GM19324 (cell line): ENCODE results near the gene MAGI1.
"Not testable (repeated sequence)": the region's sequence is repeated elsewhere in the genome, so short reads cannot be mapped to it uniquely, and the experiment has no call there.

Experiments used
- ATAC-seq: cut with Tn5 transposase; IDR thresholded peaks from one replicate; pipeline ENCODE4 v1.9.1; 2021; ENCODE audit warnings: mild to moderate bottlenecking, moderate library complexity; ENCODE audit not compliant: unreplicated experiment, low FRiP score

The MAGI1 gene

DNA sequence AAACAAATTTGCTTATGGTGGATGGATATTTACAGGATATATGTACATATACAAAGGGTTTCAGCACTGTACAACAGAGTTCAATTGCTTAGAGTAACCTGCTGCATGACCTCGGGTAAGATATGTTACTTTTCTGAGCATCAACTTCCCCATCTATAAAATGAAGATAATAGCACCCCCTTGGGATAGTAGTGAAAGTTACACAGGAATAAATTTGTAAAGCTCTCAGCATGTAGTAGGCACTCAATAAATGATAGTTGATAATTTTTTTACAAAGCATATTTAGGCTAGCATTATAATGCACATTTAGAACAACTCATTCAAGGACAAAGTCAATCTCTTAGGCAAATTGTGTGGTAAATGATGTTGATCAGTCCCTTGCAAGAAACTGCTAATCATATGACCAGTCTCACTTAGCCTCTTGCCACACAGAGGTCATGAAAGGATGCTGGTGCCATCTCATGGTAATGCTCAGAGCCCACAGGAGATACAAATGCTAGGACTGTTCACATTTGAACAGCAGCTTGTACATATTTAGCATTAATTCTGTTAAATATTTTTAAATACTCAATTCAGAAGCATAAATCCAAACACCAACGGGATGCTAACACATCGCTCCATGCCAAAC, 123.9 kb downstream of the MAGI1 start:
- no peak for ATAC-seq

DNA sequence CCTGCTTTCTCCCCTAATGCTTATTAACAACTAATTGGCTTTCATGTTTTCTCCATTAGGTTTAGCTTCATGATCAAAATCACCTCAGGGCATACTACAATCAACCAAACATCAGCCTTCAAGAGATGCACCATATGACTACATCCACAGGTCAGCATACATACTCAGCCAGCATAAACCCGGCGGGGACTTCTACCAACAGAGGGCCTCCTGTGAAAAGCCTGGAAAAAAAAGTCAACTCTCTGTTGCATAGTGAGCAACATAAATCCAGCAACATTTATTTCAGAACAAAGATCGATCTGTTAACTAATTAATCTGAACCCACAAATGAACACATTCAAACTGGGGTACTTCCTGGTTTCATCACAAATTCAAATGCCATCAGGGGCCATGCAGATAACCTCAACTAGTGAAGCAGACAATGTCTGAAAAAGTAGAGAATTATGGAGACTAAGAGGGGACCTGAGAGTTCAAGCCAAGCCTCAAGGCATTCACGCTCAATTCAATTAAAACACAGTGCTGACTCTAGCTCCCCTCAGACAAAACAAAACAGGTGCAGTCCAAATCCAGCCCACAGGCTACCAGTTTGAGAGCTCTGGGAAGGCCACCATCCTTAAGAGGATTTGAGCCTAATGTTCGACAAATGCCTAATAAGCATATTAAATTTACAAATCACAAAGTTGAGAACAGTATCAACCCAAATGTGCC, 124.5 kb downstream of the MAGI1 start:
- no peak for ATAC-seq

DNA sequence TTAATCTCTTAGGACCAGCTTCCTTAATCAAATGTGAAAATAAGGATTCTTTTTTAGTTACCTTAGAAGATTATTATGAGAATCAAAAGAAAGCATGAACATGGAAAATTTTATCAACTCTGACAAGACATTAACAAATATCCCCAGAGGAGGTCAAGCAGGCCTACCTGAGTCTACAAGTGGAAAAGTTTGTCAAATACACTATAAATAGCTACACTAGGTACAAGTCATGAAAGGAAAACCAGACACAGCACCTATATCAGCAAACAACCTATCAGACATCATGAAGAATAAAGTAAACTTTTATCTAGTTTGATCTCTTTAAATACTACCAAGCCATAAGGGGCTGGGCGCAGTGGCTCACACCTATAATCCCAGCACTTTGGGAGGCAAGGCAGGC, 126.1 kb downstream of the MAGI1 start:
- no peak for ATAC-seq

DNA sequence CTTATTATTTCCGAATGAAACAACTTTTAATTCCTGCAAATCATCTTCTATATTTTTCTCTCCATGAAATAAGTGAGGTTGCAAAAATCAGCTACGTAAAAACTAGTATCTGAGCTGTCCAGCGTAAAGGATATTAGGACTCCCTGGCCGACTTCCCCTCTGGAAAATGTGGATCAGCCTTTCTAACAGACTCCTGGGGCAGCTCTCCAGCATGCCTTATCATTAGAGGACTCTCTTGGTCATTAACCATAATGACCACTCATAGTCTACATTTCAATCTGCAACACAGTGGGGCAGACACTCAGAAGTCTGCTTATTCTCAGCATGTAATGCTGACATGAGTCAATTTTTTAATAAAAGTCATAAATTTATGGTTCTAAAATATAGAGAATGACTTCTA, 130.1 kb downstream of the MAGI1 start:
- ATAC-seq = no peak

DNA sequence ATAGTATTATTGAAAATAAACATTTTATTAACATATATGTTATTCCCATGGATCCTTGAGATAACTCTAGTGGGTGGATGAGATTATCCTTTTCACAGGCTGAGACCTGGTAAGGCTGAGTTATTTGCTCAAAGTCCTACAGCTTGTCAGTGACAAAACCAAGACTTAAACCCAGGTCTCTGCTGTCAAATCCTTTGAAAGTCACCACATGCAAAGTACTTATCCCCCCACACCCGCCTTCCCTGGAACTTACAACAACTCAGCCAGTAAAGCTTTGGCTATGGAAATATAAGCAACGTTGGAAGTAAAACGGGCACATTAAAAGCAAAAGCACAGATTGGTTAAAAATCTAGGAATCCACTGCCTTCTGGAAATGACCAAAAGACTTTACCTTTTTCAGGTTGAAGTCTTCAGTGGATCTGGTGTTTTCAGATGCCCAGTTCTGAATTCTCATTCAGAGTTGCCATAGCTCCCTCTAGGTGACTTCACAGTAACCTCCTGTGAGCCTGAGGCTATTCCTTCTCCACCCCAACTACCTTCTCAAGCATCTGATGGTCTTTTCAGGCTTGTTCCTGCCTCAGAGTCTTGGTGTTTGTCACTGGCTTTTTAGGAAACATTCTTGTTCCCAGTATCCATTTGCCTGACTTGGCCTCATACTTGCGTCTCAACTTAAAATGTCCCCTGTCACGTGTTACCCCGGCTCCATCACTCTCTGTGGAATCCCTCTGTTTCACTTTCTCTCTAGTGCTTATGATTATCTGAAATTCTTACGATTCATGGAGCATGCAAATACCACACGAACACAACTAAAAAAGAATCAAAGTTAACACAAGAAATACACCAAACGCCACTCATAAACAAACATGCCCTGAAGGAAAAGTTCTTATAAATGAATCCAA, 131.2 kb downstream of the MAGI1 start:
- ATAC-seq = no peak

DNA sequence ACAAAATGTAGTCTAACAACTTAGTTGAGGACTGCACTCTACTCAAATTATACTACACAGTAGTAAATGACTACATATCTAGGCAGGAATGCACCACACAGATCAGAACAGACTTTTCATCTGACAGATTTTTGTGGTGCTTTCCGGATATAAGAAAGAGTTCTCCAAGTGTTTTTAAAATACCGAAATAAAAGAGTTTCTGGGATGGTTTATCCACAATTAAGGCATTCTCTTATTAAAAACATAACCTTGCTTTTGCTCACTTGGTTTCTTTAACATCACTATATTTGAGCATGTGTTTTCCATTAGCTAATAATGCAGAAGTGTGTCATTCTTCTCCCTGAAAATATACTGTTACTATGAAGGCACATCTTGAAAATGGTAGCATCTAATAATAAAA, 132.9 kb downstream of the MAGI1 start:
- ATAC-seq = no peak

DNA sequence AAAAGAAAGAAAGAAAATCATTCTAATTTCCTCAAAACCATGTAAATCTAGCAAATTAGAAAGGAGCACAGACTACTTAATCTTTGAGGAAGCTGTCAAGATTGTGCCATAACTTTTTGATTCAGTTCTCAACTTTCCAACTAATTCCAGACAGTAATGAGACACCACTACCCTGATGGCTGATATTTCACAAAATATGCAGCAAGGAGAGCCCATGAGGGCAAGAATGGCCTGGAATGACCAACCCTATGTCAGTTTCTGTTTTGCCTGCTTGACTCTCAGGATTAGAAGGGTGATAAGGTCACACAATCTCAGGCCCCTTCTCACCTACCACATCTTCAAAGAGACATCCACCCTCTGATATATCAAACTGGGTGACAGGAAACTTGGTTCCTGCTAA, 134.7 kb downstream of the MAGI1 start:
- ATAC-seq = no peak

DNA sequence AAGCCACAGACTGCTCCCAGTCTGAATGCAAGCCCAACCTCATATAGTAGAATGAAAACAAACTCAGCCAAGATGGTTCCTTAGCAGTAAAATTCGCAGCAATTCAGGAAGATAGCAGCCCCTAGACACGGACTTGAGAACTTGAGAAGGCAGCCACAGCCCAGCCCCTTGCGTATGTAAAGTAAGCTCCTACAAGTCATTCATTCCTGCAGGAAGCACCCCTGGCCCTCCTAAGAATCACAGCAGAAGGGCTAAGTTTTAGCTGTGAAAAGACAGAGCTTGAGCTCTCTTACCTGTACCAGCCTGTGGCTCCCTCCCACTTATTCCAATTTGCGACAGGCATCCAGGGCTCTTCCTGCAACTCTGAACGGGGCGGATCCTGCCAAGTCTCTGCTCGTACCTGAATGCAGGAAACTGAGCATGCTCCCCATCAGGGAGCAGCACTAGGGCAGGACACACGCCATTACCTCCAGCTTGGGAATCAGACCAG, 136.4 kb downstream of the MAGI1 start:
- ATAC-seq = no peak

DNA sequence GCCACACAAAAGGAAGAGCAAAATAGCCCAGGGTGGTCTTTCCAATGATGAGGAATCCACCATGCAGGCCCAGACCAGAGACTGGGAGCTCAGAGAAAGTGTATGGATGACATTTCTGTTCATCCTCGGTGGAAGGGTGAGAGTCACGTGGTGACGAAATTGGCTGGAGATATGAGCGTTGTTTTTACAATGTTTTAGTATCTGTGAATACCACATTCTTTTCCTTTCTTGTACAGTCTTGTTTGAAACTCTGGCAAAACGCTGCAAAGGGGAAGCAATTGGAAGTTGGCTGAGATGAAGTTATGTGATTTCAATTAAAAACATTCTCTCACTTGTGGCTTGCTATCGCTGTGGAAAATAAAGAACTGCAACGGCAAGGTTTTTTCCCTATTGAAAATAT, 137.5 kb downstream of the MAGI1 start:
- no peak for ATAC-seq

DNA sequence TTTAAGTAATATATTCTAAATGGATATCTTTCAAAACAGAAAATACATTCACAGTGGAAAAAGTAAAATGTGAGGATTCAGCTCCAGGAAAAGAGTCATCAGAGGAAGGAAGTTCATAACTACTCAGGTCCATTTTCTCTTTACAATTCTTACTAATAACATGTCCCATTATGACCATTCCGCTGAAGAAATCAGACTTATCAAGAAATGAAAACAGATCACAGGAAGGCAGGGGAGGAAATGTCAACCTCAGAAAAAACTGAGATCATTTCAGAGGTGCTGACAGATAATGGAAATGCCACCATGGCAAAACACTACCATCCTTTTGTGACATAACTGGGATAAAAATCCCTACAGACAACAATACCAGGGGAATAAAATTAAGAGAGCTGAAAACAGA, 139.5 kb downstream of the MAGI1 start:
- no peak for ATAC-seq

DNA sequence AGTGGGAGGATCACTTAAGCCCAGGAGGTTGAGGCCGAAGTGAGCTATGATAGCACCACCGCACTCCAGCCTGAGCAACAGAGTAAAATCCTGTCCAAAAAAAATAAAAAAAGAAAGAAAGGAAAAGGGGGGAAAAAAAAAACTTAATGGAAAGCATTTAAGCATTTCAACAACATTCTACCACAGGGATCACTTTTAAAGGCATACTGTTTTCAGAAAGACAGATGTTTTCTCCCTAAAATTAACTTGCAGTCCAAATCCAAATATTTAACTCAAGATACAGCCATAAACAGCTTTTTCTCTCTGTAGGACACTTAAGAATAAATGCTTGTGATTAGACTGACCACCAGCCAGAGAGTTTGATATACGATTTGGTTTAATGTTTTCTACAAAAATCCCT, 141.0 kb downstream of the MAGI1 start:
- ATAC-seq = no peak

DNA sequence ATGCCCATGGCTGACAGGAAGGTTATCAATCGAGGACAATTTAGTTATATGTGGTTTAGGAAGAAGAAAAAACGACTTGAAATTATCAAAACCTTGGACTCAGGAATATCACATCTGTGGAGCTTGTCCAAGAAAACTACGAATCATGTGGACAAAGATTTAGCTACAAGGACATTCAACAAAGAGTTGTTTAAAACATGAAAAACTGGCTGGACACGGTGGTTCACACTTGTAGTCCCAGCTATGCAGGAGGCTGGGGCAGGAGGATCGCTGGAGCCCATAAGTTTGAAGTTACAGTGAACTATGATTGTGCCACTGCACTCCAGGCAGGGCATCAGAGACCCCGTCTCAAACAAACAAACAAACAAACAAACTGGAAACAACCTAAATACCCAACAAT, 142.4 kb downstream of the MAGI1 start:
- no peak for ATAC-seq

DNA sequence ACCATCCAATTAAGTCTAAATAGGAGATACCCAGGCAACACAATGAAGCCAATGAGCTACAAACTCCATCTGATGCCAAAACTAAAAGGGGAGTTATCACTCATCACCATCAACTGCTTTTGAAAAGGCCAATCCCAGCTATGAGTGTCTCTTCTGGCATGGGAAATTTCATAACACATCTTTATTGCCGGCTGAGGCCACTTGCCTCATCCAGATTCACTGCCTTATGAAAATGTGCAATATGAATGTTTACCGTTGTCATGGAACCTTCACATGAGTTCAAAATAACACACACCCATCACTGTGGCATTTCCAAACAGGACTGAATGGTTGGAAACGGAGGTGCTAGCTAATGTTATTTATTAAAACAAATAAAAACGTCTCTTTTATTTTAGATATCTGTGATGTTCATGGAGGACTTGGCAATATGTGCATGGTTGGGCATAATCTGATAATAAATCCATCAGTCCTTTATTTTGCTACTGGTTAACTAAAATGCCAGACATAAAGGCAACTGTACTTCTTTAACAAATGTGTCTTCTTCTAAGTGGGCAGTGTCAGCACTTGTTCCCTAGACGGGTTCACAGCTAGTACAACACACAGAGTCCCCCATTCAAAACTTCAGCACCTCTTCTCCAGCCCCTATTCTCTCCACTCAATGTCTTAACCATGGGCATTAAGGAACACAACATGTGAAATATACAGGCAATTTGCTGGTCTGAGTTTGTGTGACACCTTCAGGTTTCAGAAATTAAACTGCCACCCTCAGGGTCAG, 143.9 kb downstream of the MAGI1 start:
- ATAC-seq = no peak

DNA sequence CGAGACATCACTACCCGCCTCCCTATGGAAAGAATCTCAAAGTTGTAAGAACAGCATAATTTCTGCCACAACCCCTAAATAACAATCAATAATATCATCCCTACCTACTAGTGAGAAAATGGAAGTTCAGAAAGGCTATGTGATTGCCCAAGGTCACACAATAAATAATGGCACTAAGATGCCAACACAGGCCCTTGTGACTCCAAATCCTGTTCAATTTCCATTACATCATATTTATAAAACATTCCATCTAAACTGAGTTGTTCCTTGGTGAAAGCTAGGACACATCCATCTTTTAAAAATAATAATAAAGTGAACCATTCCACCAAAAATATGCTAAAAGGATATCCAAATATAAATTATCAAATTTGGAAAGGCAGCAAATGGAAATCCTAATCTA, 144.6 kb downstream of the MAGI1 start:
- ATAC-seq = no peak

DNA sequence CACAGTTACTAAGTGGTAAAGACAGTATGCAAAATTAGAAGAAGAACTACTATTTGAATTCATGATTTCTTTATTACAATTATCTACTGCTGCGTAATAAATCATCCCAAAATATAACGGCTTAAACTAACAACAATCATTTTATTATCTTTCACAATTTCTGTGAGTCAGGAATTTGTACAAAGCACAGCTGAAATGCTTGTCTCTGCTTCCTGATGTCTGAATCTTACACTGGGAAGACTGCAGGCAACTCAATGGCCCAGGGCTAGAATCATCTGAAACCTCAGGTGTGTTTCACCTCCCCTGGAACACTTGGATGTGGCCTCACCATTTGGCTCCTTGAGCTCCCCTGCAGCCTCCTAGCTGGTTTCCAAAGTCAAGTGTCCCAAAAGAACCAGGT, 145.1 kb downstream of the MAGI1 start:
- ATAC-seq = no peak

DNA sequence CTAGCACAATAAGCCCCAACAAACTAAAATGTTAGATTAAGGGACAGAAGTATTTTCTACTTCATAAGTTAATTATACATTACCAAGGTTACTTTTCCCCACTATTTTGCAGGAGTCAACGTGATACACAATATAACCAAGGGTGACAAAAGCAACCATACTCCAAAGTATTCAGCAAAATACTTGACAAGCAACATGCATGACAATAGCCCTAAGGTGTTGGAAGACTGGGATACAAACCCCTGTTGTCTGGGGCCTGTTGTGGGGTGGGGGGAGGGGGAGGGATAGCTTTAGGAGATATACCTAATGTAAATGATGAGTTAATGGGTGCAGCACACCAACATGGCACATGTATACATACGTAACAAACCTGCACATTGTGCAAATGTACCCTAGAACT, 147.2 kb downstream of the MAGI1 start:
- ATAC-seq = not testable (repeated sequence)

DNA sequence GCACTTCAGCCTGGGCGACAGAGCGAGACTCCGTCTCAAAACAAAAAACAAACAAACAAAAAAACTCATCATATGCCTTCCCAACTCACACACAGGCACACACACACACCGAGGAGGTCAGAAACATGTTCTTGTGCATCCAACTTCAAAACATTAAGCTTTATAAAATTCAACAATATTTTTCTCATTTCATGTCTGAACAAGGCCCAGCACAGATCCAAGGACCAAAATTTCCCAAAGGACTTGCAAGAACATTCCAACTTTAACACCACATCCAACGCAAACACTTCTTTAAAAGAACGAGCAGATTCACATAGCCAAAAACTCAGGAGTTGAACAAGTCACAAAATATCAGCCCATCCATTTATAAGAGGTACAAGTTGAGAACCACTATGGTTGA, 148.4 kb downstream of the MAGI1 start:
- no peak for ATAC-seq

DNA sequence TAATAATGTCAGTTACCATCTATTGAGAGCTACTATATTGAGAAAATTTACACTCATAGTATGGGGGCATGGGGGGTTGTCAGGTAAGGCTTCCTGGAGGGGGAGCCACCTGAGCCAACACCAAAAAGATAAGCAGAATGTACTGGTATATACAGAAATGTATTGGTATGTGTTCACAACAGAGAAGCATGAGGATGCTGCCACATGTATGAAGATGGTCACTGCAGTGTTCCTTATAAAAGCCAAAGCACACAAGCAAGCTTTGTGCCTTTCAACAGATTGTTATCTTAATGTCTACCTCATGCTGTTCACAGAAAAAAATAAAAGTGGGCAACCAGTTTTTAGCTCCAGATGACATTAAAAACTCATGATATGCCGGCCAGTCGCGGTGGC, 149.0 kb downstream of the MAGI1 start:
- ATAC-seq = no peak

DNA sequence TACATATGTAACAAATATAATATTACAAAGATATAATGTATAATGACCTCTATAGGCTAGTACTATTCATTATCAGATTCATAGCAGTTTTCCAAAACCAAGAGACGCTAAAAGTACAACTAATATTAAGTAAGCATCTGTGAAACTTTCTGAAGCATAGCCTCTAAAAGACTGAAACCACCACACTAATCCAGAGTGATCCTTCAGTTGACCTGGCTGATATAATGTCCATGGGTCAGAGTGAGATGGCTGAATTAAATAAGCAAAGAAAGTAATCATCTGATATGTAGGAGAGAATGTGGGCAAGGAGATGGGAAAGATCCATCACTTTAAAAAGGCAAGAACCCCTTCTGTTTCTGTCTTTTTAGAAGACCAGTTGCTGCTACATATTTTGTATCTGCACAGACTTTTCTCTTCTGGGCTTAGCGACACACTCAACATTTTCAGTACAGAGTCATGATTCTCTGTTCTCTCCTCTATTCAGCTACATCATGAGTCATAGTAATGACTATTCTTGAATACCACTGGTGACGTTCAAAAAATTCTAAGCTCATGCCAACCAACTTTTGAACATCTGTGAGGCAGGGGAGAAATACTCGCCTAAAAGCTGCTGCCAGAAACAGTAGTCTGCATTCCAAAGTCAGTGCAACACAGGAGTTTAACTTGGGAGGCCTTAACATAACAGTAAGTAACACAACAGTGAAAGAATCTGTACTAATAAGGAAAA, 149.6 kb downstream of the MAGI1 start:
- no peak for ATAC-seq

DNA sequence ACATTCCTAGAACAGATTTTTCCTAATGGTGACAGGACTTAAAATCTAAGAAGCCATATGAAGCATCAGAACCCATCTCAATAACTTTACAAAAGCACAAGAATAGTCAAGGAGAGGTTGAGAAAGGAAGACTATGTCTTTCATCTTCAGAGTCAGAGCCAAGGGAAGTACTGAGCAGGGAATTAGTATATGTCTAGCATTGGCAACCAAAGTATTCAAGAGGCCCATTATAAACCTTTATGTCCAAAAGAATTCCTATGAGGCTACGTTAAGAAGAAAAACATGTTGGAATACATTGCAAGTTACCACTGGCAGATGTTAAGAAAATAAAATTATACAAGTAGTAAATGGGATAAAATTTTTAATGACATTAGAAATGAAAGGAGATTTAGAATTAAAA, 150.5 kb downstream of the MAGI1 start:
- no peak for ATAC-seq
